GM19397 (cell line): ENCODE data around the gene NHERF1.
A peak's percentile ranks its signal among the peaks of the same experiment; 100 is the strongest.

ENCODE experiments used
- ATAC-seq: cut with Tn5 transposase; IDR thresholded peaks from one replicate; pipeline ENCODE4 v1.9.1; 2021; ENCODE audit warnings: mild to moderate bottlenecking, moderate library complexity; ENCODE audit not compliant: unreplicated experiment

The NHERF1 gene

GRCh38 chr17:74748529-74749278 lies at the start of gene NHERF1:
Gene NHERF1 (plus strand): TSS chr17:74748628. CDS start chr17:74748847, 219 bp downstream.
- peak; percentile 88 for ATAC-seq

- no peak for ATAC-seq
Measured at GRCh38 chr17:74699236-74699635, 49.2 kb upstream of the NHERF1 start.

DNA sequence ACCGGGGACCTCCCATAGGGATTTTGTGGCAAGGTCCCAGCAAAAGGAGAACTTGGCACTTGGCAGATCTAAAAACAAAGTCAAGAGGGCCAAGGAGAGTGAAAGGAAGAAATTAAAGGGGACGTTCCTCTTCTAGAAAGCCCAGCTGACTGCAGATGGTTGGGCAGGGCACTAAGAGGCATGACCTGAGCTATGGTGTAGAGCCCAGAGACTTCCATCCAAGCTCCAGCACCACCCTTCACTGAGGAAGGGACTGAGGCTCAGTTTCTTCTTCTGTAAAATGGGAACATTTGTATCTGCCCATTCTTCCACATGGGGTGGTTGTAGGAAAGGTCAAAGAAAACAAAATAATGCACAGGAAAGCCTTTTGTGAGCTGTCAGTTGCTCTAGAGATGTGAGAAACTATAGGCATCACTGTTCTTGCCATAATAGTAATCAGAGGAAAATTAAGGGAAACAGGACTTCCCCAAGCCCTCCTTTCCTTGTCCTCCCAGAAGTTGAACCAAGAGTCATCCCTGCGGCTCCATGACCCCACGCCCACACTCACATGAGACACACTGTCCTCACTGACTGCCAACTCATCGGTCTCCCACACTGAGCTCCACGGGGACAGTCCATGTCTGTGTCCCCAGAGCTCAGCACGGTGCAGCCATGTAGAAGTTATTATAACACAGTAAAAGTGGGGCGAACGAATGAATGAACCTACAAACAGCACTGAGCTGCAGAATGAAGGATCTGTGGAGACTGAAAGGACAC lies 46.1 kb upstream of the NHERF1 start:
- ATAC-seq, result no peak

GRCh38 chr17:74703311-74703710 lies 45.1 kb upstream of the NHERF1 start:
- ATAC-seq, result no peak

GRCh38 chr17:74704544-74704943 lies 43.9 kb upstream of the NHERF1 start:
- no peak for ATAC-seq

GRCh38 chr17:74711058-74711824 lies 37.2 kb upstream of the NHERF1 start:
- no peak for ATAC-seq

- no peak for ATAC-seq
Measured at GRCh38 chr17:74712301-74712700, 36.1 kb upstream of the NHERF1 start.

DNA sequence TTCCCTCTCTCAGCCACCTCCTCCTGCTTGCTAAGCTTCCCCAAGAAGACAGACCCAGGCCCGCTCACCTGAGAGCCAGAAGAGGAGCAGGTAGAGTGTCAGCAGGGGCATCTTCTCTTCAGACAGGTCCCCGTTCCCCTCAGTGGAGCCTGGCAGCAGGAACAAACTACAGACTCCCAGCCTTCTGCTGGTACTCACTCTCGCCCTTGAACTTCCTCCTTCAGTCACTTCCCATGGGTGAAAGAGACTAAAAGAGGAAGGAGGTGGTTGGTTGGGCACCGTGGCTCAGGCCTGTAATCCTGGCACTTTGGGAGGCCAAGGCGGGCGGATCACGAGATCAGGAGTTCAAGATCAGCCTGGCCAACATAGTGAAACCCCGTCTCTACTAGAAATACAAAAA lies 35.7 kb upstream of the NHERF1 start, which contains the start of gene CD300LF:
TSS of gene CD300LF (minus strand) at position 168 of the 400 bp plus-strand sequence. CDS start at position 111, 57 bp downstream.
- ATAC-seq, result no peak

DNA sequence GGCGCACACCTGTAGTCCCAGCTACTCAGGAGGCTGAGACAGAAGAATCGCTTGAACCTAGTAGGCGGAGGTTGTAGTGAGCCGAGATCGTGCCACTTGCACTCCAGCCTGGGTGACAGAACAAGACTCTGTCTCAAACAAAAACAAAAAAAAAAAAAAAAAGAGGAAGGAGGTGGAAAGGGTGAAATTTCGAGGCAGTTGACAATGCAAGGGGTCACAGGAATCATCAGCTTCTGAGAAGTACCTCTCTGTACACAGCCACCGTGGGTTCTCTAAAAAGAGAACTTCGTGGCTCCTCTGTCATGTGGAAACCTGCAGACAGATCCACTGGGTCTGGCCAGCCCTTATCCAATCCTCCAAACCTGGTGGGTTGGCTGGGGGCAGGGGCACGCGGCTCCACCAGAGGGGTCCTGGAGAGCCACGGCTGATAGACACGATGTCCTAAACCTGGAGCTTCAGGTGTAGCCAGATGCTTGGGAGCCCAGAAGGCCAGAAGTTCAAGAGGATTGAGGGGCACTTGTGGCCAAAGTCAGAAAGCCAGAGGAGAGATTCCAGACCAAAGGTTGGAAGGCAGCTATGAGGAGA lies 35.2 kb upstream of the NHERF1 start:
- ATAC-seq, result no peak

GRCh38 chr17:74715144-74715543 lies 33.3 kb upstream of the NHERF1 start:
- ATAC-seq, result no peak

DNA sequence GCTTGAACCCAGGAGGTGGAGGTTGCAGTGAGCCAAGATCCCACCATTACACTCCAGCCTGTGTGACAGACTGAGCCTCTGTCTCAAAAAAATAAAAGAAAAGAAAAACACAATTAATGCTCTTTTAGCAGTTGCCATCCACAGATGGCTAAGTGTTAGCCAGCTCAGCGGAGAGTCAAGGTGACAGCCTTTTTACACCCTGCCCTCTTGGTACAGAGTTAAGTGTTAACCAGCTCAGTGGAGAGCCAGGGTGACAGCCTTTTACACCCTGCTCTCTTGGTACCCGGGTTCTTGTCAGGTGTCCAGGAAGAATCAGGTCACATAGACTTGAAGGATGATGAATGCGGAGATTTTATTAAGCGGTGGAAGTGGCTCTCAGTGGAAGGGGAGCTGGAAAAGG lies 27.9 kb upstream of the NHERF1 start:
- ATAC-seq, result no peak

GRCh38 chr17:74722782-74723181 lies 25.6 kb upstream of the NHERF1 start:
- ATAC-seq, result no peak

DNA sequence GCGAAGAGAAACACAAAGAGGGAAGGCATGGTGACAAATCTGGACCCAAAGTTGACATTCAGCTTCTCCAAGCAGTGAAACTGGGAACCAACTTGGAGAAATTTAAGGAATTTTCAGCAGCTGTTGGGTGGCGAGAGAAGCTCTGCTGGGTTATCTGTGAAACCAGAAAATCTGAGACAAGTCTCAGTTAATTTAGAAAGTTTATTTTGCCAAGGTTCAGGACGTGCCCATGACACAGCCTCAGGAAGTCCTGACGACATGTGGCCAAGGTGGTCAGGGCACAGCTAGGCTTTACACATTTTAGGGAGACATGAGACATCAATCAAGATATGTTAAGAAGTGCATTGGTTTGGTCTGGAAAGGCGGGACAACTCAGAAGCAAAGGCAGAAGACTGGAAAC lies 24.5 kb upstream of the NHERF1 start:
- no peak for ATAC-seq

- no peak for ATAC-seq
Measured at GRCh38 chr17:74725111-74725510, 23.3 kb upstream of the NHERF1 start.

DNA sequence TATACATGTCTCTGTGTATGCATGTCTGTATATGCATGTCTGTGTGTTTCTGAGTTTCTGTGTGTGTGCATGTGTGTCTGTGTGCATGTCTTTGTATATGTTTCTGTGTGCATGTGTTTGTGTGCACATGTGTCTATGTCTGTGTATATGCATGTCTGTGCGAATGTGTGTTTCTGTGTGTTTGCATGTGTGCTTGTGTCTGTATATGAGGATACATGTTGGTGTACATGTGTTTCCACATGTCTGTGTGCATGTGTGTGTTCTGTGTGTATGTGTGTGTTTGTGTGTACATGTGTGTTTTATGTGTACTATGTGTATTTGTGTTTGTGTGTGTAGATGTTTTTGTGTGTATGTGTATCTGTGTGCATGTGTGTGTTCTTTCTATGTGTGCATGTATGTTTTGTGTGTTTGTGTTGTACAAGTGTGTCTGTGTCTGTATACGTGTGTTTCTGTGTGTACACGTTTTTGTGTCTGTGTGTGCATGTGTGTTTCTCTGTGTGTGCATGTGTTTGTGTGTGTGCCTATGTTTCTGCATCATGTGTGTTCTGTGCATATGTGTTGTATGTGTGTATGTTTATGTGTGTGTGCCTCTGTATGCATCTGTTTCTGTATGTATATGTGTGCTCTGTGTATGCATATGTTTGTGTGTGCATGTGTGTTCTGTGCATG lies 20.3 kb upstream of the NHERF1 start:
- ATAC-seq, result no peak

GRCh38 chr17:74728702-74729075 lies 19.7 kb upstream of the NHERF1 start:
- no peak for ATAC-seq

- no peak for ATAC-seq
Measured at GRCh38 chr17:74729368-74729767, 19.1 kb upstream of the NHERF1 start.

GRCh38 chr17:74729866-74730265 lies 18.6 kb upstream of the NHERF1 start:
- ATAC-seq, result no peak

DNA sequence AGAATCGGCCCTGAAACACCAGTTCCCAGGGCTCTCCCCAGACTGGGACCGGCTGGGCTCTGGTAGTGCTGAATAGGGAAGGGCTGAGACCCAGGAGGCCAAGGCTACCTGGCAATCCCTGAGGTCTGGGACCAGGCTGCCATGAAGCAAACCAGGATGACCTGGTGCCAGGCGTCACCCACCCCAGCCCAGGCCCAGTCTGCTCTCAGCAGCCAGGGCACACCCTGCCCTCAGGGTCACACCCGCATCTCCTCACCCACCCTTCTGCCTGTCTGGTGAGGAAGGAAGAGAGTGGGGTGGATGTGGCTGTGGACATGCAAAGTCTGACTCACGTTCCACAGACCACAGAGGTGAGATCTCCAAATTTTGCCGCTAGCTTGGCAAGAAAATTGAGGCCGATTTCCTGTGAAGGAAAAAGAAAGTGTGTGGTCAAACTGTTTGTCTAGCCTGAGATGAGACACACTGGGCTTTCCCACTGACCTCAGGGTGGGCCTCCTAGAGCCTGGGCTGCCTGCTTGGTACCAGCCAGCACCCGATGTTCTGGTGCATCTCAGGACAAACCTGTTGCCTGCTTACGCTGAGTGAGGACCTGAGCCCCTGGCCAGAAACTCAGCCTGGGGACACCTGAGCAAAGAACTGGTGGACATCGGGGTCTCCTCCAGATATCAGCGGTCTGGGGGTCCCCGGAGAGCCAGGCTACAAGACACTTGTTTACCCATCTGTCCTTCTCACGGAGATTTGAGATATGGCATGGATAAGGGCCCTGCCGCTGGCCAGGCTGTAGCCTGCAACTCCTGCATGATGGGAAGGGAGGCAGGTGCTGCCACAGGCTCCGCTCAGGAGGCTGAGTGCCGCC lies 17.7 kb upstream of the NHERF1 start:
- no peak for ATAC-seq

GRCh38 chr17:74731347-74731605 lies 17.2 kb upstream of the NHERF1 start:
- ATAC-seq, result no peak
